ENCODE results near the gene CORO2A.

The CORO2A gene, protein sequence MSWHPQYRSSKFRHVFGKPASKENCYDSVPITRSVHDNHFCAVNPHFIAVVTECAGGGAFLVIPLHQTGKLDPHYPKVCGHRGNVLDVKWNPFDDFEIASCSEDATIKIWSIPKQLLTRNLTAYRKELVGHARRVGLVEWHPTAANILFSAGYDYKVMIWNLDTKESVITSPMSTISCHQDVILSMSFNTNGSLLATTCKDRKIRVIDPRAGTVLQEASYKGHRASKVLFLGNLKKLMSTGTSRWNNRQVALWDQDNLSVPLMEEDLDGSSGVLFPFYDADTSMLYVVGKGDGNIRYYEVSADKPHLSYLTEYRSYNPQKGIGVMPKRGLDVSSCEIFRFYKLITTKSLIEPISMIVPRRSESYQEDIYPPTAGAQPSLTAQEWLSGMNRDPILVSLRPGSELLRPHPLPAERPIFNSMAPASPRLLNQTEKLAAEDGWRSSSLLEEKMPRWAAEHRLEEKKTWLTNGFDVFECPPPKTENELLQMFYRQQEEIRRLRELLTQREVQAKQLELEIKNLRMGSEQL

DNA sequence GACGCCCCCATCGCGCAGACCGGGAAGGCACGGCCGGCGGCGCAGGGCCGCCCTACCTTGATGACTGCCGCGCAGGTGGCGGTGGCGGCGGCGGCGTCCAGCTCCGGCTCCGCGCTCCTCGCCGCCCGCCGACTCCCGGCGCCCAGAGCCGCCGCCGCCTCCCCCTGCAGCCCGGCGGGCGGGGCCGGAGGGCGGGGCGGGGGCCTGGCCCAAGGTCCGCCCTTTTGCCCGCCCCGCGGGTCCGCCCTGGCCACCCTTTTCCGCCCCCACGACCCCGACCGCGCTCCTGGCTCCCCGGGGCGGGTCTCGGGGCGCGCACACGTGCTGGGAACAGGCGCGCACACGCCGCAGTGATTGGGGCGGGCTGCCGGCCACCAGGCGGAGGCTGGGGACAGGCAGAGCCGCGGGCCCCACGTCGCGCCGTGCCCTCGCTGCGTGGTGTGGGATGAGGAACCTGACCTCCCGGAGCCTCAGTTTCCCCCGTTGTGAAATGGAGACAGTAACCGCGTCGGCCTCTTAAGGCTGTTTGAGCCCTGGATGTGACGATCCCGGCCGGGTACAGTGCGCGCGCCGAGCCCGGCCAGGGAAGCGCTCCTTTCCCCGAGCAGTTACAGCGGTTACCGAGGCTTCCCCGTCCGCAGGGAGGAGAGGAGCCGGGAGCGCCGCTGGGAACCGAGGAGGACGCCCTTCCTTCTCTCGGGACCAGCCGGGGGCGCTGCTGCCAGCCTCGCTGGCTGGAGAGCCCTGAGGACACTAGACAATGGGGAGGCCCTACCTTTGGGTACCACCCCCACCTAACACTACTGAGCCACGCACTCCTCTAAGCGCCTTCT is at the start of gene CORO2A:
Gene CORO2A (minus strand): TSS at position 135 of the 833 bp plus-strand sequence. CDS start 34,977 bp downstream, outside the sequence.
- peak; percentile 75 for DNase-seq

DNA sequence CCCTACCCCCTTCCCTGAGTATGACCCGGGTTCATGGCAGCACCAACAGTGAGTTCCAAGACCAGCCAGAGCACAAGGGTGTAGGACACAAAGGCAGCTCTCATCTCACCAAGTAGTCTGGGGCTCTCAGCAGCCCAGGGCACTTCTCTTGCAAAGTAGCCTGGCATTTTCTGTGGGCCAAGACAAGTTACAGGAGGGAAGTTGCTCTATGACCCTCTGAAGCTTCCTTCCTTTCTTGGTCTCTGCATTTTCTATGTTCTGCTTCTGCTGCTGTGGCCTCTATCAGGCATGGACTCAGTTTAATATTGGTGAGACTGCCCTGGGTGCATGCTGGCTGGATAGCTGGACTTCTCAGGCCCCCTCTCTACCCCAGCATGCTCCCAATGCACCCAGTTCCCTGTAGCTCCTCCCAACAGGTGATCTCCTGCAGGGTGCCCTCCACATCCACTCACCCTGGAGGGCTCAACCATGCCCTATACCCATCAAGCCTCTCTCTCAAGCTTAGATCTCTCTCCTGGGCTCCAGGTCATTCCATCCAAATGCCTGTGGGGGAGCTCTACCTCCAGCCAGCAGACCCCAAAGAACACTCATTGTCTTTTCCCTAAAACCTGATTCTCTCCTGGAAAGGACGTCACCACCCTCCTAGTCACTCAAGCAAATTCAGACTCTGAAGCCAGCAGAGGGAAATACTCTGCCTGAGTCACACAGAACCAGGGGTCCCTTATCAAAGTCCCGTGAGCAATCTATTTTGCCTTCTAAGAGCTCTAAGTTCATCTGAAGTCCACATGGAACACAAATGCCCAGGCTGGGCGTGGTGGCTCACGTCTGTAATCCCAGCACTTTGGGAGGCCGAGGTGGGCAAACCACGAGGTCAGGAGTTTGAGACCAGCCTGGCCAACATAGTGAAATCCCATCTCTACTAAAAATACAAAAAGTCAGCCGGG is 49.2 kb upstream of the CORO2A start:
- DNase-seq, result no peak

DNA sequence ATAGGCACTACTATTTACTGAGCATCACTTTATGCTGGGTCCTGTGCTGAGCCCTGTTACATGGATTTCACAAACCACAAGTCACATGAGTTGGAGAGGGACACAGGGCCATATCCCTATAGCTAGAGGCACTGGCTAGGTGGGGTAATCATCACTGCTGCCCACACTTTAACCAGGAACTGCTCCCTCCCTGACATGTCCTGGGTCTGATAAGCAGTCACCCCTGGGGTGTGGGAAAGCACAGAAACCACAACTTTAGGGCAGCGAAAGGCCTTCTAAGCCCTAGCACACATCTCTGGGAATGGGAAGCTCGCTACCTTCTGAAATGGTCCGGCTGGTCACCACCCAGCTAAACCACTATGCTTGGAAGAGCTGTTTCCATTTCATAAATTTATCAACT is 48.0 kb upstream of the CORO2A start:
- DNase-seq, result no peak

- no peak for DNase-seq
Measured at GRCh38 chr9:98236901-98237487, 44.6 kb upstream of the CORO2A start.

DNA sequence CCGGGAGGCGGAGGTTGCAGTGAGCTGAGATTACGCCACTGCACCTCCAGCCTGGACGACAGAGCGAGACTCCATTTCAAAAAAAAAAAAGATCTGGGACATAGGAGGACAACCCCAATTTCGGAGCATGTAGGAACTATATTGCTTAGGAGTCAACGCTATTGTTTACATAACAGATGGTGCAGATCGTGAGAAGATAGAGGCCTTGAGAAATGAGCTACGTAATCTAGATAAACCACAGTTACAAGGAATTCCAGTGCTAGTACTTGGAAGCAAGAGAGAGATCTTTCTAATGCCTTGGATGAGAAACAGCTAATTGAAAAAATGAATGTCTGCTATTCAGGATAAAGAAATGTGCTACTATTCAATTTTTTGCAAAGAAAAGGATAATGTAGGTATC is 42.7 kb upstream of the CORO2A start:
- DNase-seq, result no peak

DNA sequence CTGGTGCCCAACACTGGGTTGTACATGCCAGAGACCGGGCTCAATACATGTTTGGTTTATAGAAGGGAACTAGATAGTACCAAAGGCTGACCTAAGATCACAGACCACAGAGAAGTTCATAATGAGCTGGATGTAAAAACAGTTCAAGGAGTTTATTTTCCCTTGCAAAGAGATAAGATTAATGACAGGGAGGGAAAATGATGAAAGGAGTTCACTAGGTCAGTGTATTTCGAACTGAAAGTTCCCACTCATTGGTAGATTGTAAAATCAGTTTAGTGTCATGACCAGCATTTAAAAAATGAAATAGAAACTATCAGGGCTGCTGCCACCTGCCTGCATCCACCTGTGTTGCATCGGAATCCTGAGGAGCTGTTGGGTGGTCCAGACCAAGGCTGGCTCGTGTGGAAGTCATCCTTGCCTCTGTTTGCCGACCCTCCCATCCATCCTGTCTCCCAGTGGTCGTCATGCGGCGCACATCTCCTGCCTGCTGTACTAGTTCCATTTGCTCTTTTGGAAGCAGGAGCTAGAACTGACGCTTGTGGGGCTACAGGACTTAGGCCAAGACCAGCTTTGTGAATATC is 41.9 kb upstream of the CORO2A start:
- no peak for DNase-seq

DNA sequence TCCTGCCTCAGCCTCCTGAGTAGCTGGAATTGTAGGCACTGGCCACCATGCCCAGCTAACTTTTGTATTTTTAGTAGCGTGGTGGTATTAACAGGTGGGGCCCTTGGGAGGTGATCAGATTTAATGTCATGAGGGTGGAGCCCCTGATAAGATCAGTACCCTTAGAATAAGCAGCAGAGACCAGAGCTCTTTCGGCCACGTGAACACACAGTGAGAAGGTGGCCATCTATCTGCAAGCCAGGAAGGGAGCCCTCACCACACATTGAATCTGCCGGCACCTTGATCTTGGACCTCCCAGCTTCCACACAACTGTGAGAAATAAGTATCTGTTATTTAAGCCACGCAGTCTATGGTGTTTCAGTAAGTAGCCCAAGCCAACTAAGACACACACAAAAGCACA is 40.5 kb upstream of the CORO2A start:
- no peak for DNase-seq

GRCh38 chr9:98231770-98232478 is 39.5 kb upstream of the CORO2A start:
- DNase-seq, result no peak

DNA sequence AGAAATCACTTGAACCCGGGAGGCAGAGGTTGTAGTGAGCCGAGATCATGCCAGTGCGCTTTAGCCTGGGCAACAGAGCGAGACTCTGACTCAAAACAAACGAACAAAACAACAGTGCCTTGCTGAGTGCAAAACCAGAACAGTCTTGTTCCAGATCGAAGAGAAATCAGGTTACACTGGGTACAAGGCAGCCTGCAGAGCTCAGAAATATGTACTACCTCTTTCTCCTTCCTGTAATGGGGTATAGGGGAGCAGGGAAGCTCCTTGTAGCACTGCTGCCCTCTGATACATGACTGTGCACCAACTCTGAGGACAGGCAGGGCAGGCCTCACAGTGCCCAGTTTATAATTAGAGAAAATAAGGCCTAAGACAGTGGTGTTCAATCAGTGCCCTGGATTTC is 38.4 kb upstream of the CORO2A start:
- no peak for DNase-seq

DNA sequence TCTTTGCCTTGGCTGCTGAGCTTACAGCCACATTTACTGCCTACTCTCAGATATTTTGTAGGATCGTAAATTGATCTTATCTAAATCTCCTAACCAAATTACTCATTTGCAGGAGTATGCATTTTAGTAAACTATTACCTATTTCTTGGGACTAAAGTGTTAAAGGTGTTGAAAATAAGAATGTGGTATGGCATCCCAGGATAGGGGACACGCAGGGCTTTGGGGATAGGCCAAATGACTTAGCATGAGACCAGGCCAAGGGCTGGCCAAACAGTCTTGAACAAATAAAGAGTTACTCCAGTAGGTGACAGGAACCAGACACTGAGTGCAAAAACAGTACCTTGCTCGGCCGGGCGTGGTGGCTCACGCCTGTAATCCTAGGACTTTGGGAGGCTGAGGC is 37.9 kb upstream of the CORO2A start:
- no peak for DNase-seq

DNA sequence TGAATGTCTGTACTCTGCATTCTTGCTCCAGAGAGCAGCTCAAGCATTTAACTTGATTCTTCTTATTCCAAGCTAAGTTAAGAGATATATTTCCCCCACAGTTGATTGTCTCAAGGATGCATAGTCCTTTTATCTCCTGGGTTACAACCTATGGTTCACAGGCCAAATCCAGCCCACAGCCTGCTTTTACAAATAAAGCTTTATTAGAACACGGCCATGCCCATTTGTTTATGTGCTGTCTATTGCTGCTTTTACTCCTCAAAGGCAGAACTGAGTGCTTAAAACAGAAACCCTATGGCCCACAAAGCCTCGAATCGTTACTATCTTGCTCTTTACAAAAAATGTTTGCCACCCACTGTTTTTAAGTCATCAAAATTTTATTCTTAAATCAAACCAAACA is 37.2 kb upstream of the CORO2A start:
- no peak for DNase-seq

GRCh38 chr9:98229090-98229395 is 36.6 kb upstream of the CORO2A start:
- DNase-seq, result no peak

- no peak for DNase-seq
Measured at GRCh38 chr9:98228392-98229089, 36.1 kb upstream of the CORO2A start.

DNA sequence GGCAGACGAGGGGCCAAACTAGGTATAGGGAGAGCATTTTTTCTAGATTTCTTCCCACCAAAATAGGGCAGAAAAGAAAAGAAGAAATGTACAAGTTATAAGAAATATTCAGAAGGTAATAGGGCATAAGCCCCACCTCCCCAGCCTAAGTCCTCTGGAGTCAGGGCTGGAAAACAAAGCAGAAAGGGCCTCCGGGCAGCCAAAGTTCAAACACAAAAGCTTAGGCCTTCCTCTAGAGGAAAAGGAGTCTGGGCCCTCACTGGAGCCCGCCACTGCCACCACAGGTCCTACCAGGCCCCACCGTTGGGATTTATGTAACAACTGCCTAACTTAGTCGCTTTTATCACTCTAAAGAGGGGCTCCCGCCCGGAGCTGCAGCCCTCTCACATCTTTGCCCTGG is 35.4 kb upstream of the CORO2A start:
- DNase-seq, result no peak

- no peak for DNase-seq
Measured at GRCh38 chr9:98226957-98227356, 34.5 kb upstream of the CORO2A start.

GRCh38 chr9:98226516-98226915 is 34.1 kb upstream of the CORO2A start:
- DNase-seq, result no peak

- DNase-seq, result no peak
Measured at GRCh38 chr9:98225015-98225442, 32.6 kb upstream of the CORO2A start.

DNA sequence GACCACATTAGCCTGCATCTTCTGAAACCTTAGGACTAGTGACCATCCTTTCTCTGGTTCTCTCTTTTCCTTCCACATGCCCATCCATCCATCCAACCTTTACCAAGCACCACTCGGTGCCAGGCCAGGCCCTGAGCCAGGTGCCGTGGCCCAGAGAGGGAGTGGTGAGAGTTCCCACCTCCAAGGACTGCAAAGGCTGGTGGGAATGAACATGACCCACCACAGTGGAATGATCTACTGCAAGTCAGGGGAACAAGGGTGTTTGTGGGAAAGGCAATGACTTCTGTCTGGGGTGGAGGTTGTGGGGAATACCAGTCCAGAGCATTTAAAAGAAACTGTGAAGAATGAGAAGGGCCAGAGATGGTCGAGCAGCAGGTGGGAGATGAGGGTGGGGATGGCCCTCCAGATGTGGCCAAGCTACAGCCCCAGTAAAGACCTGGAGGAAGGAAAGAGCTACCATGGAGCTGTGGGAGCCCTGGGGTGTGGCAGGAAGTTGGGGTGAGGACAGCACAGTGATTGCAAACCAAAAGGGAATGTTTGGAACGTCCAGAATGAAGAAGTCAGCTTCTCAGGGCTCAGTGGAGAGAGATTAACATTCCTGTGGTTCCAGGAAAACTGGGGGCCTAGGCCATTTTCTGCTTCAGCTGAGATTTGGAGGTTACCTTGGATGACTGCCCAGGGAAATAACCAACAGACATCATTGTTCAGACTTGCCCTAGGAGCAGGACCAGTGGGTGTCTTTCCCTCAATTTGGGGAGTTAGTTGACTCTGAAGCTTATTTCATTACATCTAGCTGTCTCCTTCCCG is 30.7 kb upstream of the CORO2A start:
- no peak for DNase-seq

DNA sequence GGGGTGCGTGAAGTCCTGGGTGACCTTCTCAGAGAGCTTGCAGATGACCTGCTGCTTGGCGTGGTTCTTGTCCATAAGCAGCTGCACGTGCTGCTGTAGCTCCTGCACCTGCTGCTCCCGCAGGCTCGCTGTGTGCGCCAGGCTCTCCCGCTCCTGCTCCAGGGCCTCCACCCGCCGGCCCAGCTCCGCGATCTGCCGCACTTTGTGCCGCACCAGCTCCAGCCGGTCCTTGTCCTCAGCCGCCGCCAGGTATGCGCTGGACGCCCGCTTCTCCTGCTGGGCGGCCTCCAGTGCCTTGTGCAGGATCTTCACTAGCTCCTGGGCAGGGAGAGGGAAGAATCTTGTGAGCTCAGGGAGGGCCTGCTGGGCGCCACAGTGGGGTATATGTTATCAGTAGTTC is 28.5 kb upstream of the CORO2A start:
- no peak for DNase-seq
